Measurements from ENCODE around the gene MS4A7.

The MS4A7 gene

GRCh38 chr11:60370811-60371298, 7.5 kb upstream of the MS4A7 start:
- no peak for FAIRE-seq

GRCh38 chr11:60371386-60371785, 6.9 kb upstream of the MS4A7 start:
- FAIRE-seq: no peak
- no peak for DNase-seq (ENCODE audit: low spot score)

More at GRCh38 chr11:60370811-60371298, 7.5 kb upstream of the MS4A7 start:
- no peak for DNase-seq (ENCODE audit: low spot score)

GRCh38 chr11:60371854-60372253, 6.5 kb upstream of the MS4A7 start:
- FAIRE-seq (no peak), DNase-seq (ENCODE audit: low spot score) (no peak)

DNA sequence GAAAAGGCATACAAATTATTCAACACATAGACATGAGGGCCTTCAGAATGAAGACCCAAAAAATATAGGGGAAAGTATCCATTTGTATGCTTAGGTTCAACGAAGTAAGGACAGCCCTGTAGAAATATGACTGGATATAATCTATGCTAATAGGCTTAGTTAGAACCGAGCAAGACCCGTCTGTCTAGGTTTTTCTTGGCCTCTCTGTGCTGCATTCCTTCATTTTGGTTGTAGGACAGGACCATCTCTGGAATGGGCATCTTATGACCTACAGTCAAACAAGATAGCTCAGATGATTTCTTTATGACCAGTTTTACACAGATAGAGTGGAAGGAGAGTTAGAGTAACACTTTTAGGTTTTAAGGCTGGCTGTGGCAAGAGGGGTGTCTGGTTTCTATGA, 5.6 kb upstream of the MS4A7 start:
- no peak for FAIRE-seq
- no peak for DNase-seq (ENCODE audit: low spot score)

GRCh38 chr11:60375316-60375715, 3.0 kb upstream of the MS4A7 start:
- FAIRE-seq (no peak), DNase-seq (ENCODE audit: low spot score) (no peak)

DNA sequence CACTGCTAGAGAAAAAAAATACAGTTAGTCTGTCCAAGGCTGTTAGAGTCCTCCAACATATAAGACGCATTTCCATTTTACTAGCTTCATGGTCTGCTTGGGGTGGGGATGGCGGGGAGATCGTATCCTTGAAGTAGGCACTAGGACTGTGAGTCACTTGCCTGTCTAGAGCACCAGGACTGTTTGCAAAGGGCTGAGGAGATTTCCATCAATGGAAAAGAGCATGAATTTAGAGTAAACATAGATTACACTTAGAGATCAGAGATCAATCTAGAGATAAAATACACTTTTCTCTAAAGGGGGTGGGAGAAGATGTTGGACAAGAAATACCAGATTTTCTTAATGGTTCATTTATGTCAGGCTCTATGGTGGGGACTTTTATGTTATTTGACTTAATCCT, 1.7 kb upstream of the MS4A7 start:
- FAIRE-seq (no peak), DNase-seq (ENCODE audit: low spot score) (no peak)

DNA sequence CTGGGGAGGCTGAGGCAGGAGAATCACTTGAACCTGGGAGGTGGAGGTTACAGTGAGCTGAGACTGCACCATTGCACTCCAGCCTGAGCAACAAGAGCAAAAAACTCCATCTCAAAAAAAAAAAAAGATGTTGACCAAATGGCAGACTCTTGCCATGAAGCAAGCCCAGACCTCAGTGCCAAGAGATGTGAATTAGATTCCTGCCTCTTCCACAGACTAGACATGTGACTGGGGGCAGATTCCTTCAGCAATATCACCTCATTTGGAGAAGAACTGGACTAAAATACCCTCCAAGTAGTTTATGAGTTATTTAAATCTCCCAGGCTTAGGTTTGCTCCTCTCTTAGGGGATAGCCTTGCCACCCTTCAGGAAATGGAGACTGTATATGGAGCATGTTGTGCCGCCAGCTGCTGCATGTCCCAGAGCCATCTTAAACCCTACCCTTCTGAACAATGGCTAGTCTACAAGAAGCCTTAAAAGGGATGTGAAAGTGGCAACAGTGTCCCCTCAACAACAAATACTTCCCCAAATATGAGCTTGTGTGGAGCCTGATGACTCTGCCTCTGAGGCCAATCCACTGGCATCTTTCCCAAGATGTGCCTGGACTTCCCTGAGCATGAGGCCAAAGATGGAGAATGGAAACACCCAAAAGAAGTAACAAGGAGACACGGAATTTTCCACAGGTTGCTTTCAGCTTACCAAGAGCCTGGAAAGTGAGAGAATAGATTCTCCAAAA, 763 bp upstream of the MS4A7 start:
- no peak for DNase-seq (ENCODE audit: low spot score)
- FAIRE-seq: no peak

DNA sequence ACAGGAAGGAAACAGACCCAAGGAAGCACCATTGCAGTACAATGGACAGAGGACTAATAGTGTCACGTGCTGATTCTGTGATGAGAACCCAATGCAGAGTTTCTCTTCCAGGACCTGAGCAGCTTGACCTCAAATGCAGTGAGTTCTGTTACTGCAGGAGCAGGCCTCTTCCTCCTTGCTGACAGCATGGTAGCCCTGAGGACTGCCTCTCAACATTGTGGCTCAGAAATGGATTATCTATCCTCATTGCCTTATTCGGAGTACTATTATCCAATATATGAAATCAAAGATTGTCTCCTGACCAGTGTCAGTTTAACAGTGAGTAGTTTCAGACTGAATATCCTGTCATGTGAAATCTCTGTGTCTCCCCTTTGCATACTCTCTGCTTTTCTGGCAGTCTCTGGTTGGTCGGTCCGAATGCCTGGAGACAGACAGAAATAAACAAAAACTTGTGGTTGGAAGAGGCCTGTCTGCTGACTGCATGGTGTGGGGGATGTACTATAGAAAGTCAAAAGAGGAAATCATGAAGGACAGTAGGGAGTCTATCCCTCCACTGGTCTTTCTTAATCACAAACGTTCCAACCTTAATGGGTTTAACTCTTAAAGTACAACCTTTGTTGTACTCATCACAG, 11.1 kb downstream of the MS4A7 start:
- FAIRE-seq (no peak), DNase-seq (ENCODE audit: low spot score) (no peak)

DNA sequence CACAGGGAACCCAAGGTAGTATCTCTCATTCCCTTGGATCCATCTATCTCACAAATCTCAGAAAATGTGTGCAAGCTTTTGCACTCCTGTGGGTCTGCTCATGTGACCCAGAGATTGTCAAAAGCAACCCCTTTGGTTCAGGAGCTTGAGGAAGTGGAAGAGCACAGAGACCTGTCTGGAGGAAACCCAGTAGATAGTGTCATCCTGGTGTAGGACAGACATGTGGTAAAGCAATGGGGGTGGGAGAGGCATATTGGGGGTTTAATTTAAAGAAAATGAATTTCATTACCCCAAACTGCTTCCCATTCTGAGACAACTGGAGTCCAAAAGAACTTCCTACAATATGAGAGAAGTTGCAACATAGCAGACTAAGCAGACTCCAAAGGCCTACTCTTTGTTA, 12.1 kb downstream of the MS4A7 start:
- FAIRE-seq (no peak), DNase-seq (ENCODE audit: low spot score) (no peak)

DNA sequence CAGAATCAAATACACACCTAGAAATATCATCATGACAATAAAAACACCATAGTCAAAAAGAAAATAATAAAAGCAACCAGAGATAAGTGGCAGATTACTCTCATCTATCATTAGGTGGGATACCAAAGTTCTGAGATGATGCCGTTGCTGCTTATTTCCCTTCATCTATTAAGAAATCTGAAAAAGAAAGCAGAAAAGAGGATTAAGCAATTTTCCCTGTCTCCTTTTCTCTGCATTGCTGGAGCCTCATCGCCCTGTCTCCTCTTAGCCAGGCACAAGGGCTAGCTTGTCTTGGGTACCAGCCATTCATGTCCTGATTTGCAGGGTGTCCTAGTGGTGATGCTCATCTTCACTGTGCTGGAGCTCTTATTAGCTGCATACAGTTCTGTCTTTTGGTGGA, 14.0 kb downstream of the MS4A7 start:
- DNase-seq (ENCODE audit: low spot score): no peak
- FAIRE-seq: no peak

DNA sequence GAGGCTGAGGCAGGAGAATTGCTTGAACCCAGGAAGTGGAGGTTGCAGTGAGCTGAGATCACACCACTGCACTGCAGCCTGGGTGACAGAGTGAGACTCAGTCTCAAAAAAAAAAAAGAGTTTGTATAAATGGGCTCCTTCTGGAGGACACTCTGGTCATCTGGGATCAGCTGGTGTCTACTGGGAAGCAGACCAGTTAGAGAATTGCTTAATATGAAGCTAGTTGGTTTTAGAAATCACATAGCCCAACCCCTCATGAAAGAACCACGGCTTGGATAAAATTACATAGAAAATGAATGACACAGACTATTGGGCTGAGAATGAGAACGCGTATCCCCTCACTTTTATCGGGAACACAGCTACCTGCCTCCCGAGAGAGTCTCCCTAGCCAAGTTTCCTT, 14.7 kb downstream of the MS4A7 start:
- DNase-seq (ENCODE audit: low spot score) (no peak), FAIRE-seq (no peak)

DNA sequence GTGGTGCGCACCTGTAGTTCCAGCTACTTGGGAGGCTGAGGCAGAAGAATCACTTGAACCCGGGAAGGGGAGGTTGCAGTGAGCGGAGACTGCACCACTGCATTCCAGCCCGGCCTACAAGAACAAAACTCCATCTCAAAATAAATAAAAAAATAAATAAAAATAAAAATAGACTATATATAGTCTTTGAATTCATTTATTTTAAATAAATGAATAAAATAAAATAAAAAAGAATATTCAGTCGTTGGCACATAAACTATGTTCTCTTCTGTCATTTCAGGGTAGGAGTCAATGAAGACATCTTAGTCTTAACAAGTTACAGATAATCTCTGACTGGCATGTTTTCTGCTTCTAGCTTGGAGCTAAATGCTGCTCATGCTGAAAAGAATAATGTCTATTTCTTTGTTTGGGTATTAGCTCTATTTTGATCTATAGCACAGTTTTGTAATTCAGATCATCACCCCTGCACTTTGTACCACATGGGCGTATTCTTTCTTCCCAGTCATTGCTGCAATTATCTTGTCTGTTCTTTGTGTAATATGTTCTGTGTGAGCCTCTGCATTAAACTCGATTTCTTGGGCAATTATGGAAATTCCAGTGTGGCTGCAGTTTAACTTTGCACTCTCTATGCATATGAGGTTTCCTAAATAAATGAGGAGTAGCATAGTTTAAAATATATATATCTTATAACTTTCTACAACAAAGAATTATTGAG, 16.5 kb downstream of the MS4A7 start:
- DNase-seq (ENCODE audit: low spot score): no peak
- no peak for FAIRE-seq

GRCh38 chr11:60396382-60396781, 18.1 kb downstream of the MS4A7 start, which contains the start of gene MS4A14:
Gene MS4A14 (plus strand): TSS chr11:60396459. CDS start chr11:60396579, 120 bp downstream.
- FAIRE-seq: no peak
- no peak for DNase-seq (ENCODE audit: low spot score)

GRCh38 chr11:60396799-60397198, 18.5 kb downstream of the MS4A7 start:
- DNase-seq (ENCODE audit: low spot score) (no peak), FAIRE-seq (no peak)

- no peak for FAIRE-seq
Observed at GRCh38 chr11:60420015-60420414, 41.7 kb downstream of the MS4A7 start.

GRCh38 chr11:60422609-60423008, 44.3 kb downstream of the MS4A7 start:
- no peak for DNase-seq (ENCODE audit: low spot score)
- no peak for FAIRE-seq

More at GRCh38 chr11:60420015-60420414, 41.7 kb downstream of the MS4A7 start:
- DNase-seq (ENCODE audit: low spot score): no peak

GRCh38 chr11:60428517-60428916, 50.2 kb downstream of the MS4A7 start:
- FAIRE-seq: no peak
- DNase-seq (ENCODE audit: low spot score): no peak

GRCh38 chr11:60429272-60429671, 50.9 kb downstream of the MS4A7 start, which contains the start of gene MS4A5:
Gene MS4A5 (plus strand): TSS chr11:60429572. CDS start chr11:60429675, 103 bp downstream.
- no peak for DNase-seq (ENCODE audit: low spot score)
- no peak for FAIRE-seq

GRCh38 chr11:60431251-60431650, 52.9 kb downstream of the MS4A7 start:
- no peak for DNase-seq (ENCODE audit: low spot score)
- FAIRE-seq: no peak

DNA sequence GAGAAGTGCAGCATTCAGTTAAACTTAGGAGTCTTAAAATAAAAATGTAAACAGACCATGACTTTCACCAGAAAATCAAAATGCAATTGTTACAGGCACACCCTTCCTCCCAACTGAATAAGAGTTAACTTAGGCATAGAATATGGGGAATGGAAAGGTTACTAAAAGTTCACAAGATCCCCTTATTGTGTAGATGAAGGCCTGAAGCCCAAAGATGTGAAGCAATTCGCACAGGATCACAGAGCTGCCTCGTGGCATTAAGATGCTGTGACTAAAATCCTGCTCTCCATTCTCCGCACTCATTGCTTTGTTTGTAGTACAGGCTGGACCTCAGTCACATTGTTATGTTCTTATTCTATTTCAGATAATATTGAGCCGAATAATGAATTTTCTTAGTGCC, 55.1 kb downstream of the MS4A7 start:
- FAIRE-seq (no peak), DNase-seq (ENCODE audit: low spot score) (no peak)
